ENCODE data around the gene GALNT13. TPM values are rescaled to one million over a fixed set of nuclear protein-coding genes. Genes with fewer than 3 reads are reported as not detected.

Gene GALNT13
- total RNA-seq, 1 donor from 2014 or later, result not detected

DNA sequence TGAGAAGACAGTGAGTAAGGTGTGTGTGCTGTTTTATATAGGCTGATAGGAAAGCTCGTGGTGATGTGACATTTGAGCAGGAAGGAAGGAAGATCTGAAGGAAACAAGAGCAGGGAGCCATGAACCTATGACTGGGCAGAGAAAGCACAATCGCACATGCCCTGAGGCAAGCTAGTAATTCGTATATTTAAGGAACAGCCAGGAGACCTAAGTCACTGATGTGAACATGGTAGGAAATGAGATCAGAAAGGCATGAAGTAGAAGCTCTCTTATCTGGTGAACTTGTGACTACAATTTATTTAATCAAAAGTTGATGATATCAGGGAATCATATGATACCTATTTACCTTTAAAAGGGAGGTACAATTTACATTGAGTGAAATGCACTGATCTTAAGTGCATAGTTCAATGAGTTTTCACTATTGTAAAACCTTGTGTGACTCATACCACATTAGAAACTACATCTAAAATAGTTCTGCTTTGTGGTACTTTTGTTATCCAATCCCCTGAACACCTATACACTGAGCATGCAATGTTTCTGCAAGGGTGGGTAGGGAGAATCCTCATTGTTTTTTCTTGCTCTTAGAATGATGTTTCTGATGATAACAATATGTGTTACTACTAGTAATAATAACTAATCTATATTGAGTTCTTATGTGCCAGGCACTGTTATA is 67.5 kb downstream of the GALNT13 start:
- intact Hi-C loops (cut with DNase I), result no loop called here
- DNase-seq (ENCODE audit: missing footprints), result no peak
- ATAC-seq, result no peak

DNA sequence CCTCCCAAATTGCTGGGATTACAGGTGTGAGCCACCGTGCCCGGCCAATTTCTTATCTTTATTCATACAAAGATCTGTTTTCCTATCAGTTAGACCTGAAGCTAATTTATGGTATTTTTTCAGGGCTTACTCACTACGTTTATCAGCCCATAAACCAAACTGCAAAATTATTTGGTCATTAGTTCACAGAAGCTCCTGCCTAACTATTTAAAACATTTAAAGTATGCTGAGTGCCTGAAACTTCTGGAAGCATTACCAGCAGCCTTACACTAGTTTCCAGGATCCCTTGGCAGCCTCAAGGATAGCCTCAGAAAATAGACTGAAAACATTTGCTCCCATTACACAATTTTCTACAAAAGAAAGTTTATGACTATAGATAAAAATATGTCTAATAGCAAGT is 68.8 kb downstream of the GALNT13 start:
- no peak for DNase-seq (ENCODE audit: missing footprints)
- intact Hi-C loops (cut with DNase I), result no loop called here
- no peak for ATAC-seq

GRCh38 chr2:153944800-153945199 is 73.1 kb downstream of the GALNT13 start:
- ATAC-seq (no peak), DNase-seq (ENCODE audit: missing footprints) (no peak)
- intact Hi-C loops (cut with DNase I), result no loop called here

GRCh38 chr2:153946036-153946435 is 74.3 kb downstream of the GALNT13 start:
- intact Hi-C loops (cut with DNase I), result no loop called here
- no peak for DNase-seq (ENCODE audit: missing footprints)
- no peak for ATAC-seq

DNA sequence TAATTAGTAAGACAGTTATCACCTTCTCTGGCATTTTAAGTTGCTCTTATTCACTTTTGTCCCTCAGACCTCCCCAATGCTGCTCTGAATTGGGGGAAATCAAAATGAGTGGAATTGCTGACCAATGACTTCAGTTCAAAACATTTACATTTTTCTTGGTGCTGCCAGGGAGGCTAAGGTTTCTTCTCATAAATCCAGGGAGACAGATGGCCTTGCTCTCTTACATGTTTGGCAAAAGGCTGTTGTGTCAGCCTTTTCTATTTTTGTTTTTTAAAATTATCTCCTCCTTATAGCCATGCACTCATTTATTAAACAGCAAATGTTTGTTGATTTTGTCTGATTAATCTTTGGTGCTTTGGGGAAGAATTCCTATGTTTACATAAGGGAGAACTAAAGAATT is 82.0 kb downstream of the GALNT13 start:
- ATAC-seq (no peak), DNase-seq (ENCODE audit: missing footprints) (no peak)
- intact Hi-C loops (cut with DNase I), result no loop called here

- DNase-seq (ENCODE audit: missing footprints) (no peak), ATAC-seq (no peak)
- intact Hi-C loops (cut with DNase I), result no loop called here
These were observed 91.5 kb downstream of the GALNT13 start for GRCh38 chr2:153963256-153963655.

- DNase-seq (ENCODE audit: missing footprints), result no peak
- ATAC-seq, result no peak
- intact Hi-C loops (cut with DNase I), result no loop called here
These were observed 95.7 kb downstream of the GALNT13 start for GRCh38 chr2:153967248-153967973.

- no peak for ATAC-seq
- DNase-seq (ENCODE audit: missing footprints), result no peak
- intact Hi-C loops (cut with DNase I), result no loop called here
These were observed 99.5 kb downstream of the GALNT13 start for GRCh38 chr2:153971250-153971649.

GRCh38 chr2:153971855-153972254 is 100.1 kb downstream of the GALNT13 start:
- DNase-seq (ENCODE audit: missing footprints) (no peak), ATAC-seq (no peak)
- intact Hi-C loops (cut with DNase I), result no loop called here

- intact Hi-C loops (cut with DNase I), result no loop called here
- DNase-seq (ENCODE audit: missing footprints), result no peak
- no peak for ATAC-seq
These were observed 100.7 kb downstream of the GALNT13 start for GRCh38 chr2:153972412-153972811.

GRCh38 chr2:153986488-153987229 is 114.9 kb downstream of the GALNT13 start:
- intact Hi-C loops (cut with DNase I), result no loop called here
- ATAC-seq (no peak), DNase-seq (ENCODE audit: missing footprints) (no peak)

DNA sequence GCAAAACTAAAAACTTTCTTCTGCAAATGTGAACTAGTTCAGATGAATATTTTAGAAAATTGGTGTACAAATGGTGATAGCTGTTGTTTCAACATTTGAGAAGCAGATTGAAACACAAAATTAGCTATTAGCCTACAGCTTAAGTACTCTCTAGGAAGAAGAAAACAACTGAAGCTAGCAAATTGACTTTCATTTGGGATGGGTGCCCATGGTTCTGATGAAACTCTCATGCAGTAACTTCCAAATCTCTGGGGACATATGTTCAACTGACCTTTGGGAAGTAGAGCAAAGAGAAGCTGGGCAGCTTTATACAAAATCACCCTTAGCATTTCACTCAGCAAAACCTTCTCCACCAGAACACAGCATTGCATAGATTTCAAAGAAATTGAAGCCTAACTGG is 119.0 kb downstream of the GALNT13 start:
- no peak for ATAC-seq
- intact Hi-C loops (cut with DNase I), result no loop called here
- DNase-seq (ENCODE audit: missing footprints), result no peak

DNA sequence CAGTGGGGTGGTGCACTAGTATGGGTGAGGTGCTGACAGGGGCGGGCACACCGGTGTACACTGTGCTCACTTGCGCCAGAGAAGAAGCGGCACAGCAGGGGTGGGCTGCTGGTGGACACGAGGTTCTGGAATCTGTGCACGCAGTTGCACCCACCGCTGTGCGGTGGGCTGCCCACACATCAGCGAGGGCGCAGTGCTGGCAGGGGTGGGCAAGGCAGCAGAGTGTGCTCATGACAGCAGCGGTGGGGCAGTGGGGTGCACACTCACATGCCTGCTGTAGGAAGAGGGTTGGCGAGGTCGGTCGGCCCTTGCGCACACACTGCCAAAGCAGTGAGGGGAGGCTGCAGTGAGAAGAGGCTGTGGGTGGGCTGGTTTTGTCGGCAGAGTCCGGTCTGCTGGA is 141.8 kb downstream of the GALNT13 start:
- intact Hi-C loops (cut with DNase I), result no loop called here
- no peak for ATAC-seq

DNA sequence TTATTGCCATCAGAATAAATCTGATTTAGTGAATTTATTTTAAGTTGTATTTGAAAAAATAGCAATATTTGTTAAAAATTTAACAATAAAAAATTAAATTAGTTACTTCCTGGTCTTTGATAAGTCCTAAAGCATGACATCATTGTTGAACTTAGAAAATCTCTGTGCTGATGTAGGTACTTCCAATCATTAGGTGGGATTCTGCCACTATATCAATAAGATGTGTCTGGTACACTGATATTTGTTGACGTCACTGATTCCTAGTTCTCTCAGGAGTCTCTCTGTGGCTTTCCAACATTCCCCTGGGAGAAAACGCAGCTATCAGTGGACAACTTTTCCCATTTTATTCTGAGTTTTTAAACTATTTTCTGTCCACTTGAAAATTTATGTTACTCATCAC is 143.5 kb downstream of the GALNT13 start:
- DNase-seq (ENCODE audit: missing footprints), result no peak
- no peak for ATAC-seq
- intact Hi-C loops (cut with DNase I), result no loop called here

More for the DNA sequence above, 141.8 kb downstream of the GALNT13 start:
- DNase-seq (ENCODE audit: missing footprints), result no peak

- ATAC-seq, result no peak
- intact Hi-C loops (cut with DNase I), result no loop called here
- no peak for DNase-seq (ENCODE audit: missing footprints)
These were observed 157.8 kb downstream of the GALNT13 start for GRCh38 chr2:154029504-154029903.

DNA sequence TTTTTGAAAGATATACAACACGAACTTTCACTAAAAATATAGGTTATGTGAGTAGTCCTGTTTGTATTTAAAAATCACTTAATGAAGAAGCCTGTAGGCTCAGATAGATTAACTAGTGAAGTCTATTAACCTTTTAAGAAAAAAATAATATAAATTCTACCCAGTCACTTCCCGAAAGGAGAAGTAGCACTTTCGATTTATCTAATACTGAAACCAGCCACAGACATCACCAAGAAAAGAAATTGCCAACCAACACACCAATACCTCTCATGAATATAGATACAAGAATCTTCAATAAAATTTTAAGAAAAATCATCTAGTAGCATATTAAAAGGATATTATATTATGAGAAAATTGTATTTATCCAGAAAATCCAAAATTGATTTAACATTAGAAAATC is 160.5 kb downstream of the GALNT13 start:
- intact Hi-C loops (cut with DNase I), result no loop called here
- ATAC-seq, result no peak
- DNase-seq (ENCODE audit: missing footprints), result no peak

DNA sequence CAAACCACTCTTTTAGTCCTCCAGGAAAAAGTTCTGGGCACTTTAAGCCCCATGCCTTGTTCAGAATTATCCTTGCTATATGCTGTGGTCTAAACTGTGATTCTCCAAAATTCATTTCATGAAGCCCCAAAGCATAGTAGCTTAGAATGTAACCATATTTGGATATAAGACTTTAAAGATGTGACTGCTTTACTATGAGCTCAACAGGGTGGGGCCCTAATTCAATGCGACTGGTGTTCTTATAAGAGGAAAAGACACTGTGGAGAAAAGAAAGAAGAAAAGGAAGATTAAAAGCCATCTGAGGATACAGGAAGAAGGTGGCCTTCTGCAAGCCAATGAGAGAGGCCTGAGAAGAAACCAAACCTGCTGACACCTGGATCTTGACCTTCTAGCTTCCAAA is 174.8 kb downstream of the GALNT13 start:
- intact Hi-C loops (cut with DNase I), result no loop called here
- ATAC-seq (no peak), DNase-seq (ENCODE audit: missing footprints) (no peak)

DNA sequence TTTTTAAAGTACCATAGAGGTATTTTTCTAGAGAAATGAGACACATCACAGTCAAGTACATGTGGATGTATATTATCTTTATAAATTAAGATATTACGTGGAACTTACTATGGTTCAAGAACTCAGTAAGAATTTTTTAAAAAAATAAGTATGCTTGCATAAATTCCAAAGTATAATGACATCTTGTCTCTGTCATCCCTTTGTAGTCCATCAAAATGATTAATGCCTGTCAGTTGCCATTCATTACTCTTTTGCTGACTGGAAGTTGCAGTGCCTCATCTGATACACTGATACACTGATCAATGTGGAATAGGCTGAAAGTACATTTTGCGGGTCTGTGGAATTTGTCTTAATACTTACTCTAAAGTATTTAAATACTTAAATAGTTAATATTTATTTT is 177.2 kb downstream of the GALNT13 start:
- intact Hi-C loops (cut with DNase I), result no loop called here
- DNase-seq (ENCODE audit: missing footprints) (no peak), ATAC-seq (no peak)

- intact Hi-C loops (cut with DNase I), result no loop called here
- DNase-seq (ENCODE audit: missing footprints) (no peak), ATAC-seq (no peak)
These were observed 177.8 kb downstream of the GALNT13 start for GRCh38 chr2:154049561-154049960.

DNA sequence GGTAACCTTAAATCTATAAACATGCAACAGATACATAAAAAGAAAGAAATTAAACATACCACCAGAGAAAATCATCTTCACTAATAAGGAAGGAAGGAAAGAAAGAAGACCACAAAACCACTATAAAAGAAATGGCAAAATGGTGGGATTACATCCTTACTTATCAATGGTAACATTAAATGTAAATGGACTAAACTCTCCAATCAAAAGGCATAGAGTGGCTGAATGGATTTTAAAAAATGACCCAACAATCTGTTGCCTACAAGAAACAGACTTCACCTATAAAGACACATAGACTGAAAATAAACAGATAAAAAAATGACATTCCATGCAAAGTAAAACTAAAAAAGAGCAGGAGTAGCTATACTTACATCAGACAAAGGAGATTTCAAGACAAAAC is 195.4 kb downstream of the GALNT13 start:
- ATAC-seq (no peak), DNase-seq (ENCODE audit: missing footprints) (no peak)
- intact Hi-C loops (cut with DNase I), result no loop called here

Measured in Right ventricle myocardium inferior (tissue), 1 donor.